ENCODE data around the gene SIGLEC5.

- TF ChIP-seq POLR2AphosphoS5 (IDR thresholded peaks at IDR 0.05; ENCODE audit: low read depth, low read length) (no peak), RXRA (IDR thresholded peaks at IDR 0.05; ENCODE audit: borderline replicate concordance, low read depth) (no peak), RCOR1 (IDR thresholded peaks at IDR 0.05; ENCODE audit: low read length) (no peak), MAX (IDR thresholded peaks at IDR 0.05; ENCODE audit: low read depth) (no peak), CTCF (IDR thresholded peaks at IDR 0.05) (no peak), REST (IDR thresholded peaks at IDR 0.05; ENCODE audit: low read depth, low read length) (no peak), SMC3 (IDR thresholded peaks at IDR 0.05; ENCODE audit: low read depth, low read length) (no peak), EP300 (IDR thresholded peaks at IDR 0.05; ENCODE audit: borderline replicate concordance in 1 of 2, low read depth in 1 of 2, low read length in 1 of 2) (no peak), RAD21 (IDR thresholded peaks at IDR 0.05; ENCODE audit: low read length) (no peak), FOXJ3 (CRISPR knock-in tag; IDR thresholded peaks at IDR 0.05) (no peak), USF1 (IDR thresholded peaks at IDR 0.05; ENCODE audit: borderline replicate concordance, low read depth) (no peak)
These were observed 10.2 kb upstream of the SIGLEC5 start for GRCh38 chr19:51640386-51640785.
